ENCODE measurements around the gene DACH1. TPM values are rescaled to one million over a fixed set of nuclear protein-coding genes. Genes with fewer than 3 reads are reported as not detected.
"Not testable (repeated sequence)": the region's sequence is repeated elsewhere in the genome, so short reads cannot be mapped to it uniquely, and the experiment has no call there.

Gene DACH1
- total RNA-seq, result 0.24 TPM

DNA sequence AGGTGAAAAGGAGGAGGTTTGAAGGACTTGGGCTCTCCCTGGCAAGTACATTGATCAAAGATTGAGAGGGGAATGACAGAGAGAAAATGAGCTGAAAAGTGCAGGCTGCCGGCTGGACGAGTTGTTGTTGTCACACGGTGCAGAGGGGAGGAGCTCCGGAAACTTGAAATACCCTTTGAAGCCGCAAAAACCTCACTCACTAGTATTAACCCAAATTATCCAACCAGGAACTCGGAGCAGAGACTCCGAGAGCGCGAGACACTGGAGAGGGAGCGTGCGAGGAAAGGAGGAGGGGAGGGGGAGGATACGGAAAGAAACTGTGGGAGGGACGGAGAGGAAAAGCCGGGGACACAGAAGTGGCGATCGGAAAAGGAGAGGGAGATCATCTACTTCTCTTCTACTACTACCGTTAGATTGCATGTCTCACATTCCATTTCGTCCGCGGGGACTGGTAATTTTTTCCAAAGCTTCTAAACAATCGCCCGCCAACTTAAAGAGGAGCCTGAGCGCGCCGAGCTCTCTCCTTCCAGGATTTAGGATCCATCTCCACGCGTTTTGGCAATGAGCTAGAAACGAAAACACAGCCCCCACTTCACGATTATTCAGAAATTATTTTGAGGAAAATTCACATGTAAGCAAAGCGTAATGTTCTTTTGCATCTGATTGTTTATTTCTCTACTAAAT, at the start of gene DACH1:
DACH1 (minus strand) TSS at position 74 of the 684 bp plus-strand sequence.
- ATAC-seq, result peak; percentile 61

DNA sequence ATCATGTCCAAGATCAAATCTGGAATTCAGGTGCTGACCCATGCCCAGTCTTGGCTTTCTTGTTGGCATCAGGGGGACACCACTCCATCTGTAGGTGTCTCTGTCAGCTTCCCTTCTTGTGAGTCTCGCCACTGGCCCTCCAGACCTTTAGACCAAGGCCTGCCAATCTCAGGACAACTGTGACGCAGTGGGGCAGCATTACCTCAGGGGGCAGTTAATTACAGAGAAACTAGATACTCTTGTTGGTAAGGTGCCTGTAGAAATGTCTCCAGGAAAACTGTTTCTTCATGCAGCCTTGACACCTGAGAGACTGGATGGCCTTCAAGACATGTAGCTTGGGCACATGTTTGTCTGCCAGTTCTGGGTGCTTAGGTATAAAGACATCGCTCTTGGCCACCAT, 46.7 kb upstream of the DACH1 start:
- no peak for ATAC-seq

DNA sequence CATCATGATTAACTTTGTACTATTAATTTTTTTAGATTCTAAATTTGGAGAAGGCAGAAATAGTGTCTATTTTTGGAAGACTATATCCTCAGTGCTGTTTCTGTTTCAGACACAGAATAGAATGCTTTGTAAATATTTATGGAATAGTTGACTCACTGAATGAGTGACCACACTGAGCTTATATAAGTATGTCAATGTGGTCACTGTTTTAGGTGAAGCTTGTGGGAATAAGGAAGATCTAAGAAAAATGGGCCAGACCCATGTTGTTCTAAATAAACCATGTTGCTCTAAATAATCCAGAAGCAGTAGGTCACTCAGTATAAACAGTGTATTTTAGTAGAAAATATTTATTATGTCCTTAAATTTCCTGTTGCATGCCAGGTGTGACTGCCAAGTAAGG, 45.5 kb upstream of the DACH1 start:
- ATAC-seq, result no peak

DNA sequence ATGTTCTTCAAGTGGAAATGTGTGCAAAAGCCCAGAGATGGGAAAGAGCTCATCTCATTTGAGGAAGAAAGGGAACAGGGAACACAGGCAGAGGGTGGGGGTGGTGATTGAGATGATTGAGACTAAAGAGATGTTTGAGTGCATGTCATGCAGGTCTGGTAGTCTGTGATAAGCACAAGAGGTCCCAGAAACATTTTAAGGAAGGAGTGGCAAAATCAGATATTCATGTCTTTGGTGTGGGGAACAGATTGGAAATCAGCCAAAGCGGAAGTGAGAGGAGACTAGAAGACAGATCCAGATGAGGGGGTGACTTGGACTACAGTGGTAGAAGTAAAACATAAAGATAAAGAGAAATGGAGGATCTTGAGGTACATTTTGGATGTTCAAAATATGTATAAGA, 39.4 kb upstream of the DACH1 start:
- ATAC-seq, result no peak

DNA sequence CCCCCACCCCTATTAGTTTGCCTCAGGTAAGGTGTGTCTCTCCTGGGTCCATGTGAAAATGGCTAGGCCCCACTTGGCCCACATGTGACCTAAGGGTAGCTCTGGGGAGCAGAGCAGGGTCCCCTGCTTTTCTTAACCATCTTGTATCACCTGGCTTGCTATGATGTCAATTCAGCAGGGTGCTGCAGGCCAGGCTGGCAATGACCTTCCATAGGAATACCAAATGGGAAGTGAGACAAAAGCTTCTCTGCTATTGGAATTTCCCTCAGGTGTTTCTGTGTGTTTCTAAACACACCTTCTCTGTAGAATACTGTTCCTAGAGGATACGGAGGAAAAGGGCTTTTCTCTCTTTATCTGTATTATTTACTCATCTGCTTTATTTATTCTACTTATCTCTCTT, 35.7 kb upstream of the DACH1 start:
- ATAC-seq, result no peak

DNA sequence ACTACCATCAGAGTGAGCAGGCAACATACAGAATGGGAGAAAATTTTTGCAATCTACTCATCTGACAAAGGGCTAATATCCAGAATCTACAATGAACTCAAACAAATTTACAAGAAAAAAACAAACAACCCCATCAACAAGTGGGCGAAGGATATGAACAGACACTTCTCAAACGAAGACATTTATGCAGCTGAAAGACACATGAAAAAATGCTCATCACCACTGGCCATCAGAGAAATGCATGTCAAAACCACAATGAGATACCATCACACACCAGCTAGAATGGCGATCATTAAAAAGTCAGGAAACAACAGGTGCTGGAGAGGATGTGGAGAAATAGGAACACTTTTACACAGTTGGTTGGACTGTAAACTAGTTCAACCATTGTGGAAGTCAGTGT, 26.5 kb upstream of the DACH1 start:
- not testable (repeated sequence) for ATAC-seq

DNA sequence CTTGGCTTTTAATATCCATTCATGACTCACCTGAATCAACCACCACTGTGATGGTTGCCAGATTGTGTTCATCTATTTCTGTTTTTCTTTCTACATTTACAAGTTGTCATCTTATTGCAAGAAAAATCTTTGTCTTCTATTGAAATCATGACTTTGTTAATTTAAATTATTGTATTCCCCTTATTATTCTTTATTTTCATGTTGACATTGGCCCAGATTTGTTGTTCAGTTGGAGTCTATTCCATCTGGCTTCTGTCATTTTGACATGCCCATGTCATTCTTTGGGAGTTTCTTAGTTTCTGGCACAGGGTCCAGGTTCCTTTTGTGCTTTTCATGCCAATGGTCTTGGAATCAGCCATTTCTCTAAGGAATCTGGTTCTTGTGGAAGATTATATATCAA, 19.9 kb upstream of the DACH1 start:
- no peak for ATAC-seq

DNA sequence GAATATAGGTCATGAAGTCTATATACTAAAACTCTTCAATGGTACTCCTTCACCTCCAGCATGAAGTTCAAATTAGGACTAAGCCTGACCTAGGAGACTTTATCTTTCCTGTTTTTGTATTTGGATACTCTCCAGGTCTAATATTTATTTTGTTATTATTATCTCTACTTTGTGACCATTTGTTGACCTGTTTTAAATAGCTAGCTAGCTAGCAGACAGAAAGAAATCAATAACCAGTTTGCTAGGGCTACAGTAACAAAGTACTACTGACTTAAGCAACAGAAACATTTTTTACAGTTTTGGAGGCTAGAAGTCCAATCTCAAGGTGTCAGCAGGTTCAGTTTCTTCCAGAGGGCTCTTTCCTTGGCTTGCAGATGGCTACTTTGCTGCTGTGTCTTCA, 15.1 kb upstream of the DACH1 start:
- ATAC-seq, result no peak

DNA sequence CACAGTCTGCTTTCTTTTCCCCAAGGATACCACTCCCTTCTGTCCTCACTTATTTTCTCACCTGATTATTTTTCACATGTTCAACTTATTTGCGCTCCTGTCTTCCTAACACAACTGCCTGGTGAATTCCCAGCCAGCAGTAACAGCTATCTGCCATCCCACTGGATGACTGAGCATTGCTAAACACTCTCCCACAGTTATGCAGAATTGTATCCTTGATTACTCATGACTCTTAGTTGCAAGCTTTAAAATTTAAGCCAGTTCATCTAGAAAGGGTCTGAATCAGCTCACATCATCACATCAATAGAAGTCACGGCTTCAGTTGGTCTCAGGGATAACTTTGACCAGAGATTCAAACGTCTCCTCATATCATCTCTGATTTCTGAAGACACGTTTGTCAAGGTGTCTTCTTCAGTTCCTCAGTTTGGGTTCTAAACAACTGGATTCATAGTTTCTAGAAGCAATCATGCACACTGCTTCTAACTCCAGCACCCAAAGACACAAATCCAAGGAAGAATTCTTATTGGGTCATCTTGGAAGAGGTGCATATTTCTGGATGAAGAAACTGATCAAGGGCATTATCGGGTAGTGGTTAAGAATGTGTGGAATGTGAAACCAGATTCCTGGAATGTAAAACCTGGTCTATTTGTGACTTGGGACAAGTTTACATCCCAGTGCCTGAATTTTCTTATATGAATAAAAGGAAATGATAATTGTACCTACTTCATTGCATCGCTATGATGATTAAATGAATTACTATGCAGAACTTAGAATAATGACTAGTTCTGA, 13.9 kb upstream of the DACH1 start:
- ATAC-seq, result no peak

DNA sequence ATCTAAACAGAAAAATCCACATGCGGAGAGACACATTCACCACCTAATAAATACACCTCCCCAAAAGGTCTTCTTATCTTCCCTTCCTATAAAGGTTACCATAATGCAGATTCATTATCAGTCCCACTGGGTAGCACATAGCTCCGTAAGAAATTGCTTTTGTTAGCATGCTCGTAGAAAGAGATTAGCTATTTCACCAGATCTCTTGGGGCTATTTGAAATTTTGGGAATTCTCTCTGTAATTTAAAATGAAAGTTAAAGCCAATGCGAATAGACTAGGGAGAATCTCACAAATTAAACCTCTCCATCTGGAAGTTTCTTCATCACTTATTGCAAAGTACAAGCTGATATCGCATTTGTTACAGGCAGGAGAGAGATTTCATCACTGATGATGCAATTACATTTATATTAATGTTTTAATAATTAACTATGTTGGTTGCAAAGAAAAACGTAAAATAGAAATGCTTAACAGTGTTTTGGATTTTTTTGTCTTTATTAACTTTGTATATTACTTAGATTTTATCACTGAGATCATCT, 12.9 kb upstream of the DACH1 start:
- ATAC-seq, result no peak

DNA sequence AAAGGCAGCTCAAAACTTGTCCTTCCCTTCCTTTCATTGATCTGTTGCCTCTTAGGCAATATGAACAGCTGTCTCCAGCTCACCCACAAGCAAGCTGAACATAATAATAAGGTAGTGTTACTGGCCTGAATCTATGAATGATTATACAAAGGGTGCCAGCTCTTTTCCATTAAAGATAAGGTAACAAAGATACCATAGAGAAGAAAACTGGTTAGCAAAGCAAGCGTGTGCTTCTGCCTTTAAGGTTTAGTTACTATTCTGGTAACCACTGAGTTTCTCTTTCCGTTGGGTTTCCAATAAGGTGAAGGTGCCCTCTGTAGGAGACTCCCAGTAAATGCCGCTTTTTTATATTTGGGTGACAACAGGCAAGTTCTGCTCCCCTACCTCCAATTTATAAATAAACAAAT, 12.1 kb upstream of the DACH1 start:
- ATAC-seq, result peak; percentile 49

DNA sequence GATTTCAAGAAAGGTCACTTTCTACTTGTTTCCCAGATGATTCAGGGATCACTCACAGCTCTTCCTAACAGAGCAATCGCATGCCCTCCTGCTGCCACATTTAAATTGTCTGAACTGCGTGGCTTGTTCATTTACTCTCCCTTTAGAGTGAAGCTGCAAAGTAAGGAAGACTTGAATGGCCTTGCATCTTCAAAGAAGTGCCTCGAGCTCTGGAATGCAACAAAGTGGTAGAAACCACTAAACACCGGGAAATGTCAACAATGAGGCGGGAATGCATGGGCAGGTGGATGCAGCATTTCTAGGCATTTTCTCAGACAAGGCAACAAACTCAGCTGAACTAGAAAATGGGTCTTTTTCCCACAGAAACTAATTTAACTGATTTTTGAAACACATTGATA, 10.3 kb upstream of the DACH1 start:
- ATAC-seq, result no peak

DNA sequence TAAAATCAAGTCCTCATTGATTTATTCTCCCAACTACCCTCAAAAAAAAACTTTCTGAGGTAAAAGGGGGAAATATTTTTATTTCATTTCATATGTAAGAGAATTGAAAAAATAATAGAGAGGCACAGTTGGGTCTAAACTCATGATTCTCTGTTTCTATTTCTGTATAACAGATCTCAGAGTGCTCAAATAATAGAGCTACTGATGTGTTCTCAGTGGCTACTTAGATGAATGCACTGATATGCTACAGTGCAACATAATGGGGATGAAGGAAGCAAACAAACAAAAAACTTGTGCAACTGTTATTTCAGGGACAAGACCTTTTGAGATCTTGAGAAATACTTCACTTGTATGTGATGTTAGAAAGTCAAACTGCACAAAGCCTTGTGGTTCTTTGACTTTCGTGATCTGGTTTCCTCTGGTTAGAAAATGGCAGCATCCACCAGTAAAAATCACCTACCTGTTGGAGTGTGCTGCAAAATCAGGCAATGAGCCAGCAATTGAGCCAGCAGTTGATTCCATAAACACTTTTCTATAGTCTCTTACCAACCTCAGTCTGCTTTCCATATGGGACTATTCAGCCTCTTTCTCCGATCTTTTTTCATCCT, 9.7 kb upstream of the DACH1 start:
- ATAC-seq, result no peak

DNA sequence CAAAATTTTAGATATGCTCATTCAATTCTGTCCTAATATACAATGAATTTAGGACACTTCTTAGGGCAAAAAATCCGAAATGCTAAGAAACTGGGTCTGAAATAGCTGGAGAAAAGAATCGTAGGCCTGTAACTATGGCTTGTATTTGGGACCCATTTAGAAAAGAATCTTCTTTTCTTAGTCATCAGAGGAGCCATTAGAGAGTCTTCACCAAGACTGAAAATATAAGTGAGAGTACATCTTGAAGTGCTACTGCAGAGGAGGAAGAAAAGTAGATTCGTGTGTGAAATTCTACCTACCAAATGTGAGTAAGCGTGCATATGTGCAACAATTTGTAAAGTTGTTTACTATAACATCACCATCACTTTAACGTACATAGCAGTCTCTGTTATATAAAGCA, 8.8 kb upstream of the DACH1 start:
- ATAC-seq, result no peak

DNA sequence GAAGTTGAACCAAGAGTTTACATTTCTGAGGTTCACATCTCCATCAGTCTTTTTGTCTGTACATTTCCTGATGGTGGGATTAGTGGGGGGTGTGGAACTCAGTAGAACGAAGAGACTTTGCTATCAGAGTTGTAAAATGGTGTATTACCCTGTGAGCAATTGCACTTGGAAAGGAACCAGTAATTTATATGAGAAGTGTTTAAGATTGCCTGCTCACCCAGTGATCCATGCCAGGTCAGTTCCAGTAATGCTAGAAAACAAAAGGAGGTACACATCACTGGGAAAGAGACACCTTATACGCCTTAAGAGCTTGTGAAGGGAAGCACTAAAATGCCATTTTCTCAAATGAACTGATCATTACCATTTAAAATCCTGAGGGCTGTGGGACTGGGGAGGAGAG, 7.5 kb upstream of the DACH1 start:
- no peak for ATAC-seq

DNA sequence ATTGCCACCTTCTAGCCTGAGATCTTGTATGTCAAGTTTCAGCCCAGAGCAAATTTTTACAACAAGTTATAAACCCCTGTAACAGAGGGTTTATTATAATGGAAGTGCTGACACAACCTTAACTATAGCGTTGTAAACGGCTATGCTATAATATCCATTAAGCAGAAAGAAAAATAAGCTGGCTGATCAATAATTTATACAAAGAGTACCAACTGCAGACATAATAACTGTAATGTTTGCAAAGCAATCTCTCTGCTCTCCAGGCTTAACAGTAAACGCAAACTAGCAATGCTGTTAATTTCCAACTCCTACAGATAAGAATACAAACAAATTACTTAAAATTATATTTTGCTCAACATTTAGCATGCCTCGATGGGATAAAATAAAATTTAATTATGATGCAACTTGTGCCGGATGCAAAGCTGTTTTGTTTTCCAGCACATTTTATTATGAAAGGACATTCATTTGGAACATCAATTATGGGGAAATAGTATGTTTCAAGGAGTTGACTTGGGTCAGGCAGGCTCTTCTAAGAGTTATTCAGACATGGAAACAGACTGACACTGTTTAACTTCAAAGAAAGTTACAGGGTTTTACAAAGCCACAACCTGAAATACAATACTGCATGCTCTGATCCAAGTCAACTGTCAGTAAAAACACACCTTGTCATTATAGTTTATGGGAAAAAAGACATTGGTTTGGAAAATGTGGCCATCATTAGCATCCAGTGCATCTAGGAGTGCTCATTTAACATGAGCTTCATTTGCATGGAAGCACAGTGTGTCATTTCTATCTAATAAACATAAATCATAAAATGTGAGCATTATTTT, 6.6 kb upstream of the DACH1 start:
- no peak for ATAC-seq

DNA sequence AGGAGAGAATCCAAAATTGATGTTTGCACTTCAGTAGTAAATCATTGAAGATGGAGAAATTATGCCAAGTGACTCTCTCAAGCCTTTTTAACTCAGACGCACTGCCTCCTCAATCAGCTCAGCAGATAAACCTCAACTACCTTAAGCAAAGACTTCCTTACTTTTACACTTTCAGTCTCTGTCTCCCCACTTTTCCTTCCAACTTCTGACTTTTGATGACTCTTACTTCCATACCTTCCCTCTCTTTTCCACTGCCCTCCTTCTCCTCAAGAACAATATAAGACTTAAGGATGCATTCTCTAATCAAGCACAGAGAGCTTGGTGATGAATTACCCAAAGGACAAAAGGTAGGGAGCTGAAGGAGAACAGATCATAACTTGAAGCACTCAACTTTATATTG, 4.8 kb upstream of the DACH1 start:
- ATAC-seq, result no peak

DNA sequence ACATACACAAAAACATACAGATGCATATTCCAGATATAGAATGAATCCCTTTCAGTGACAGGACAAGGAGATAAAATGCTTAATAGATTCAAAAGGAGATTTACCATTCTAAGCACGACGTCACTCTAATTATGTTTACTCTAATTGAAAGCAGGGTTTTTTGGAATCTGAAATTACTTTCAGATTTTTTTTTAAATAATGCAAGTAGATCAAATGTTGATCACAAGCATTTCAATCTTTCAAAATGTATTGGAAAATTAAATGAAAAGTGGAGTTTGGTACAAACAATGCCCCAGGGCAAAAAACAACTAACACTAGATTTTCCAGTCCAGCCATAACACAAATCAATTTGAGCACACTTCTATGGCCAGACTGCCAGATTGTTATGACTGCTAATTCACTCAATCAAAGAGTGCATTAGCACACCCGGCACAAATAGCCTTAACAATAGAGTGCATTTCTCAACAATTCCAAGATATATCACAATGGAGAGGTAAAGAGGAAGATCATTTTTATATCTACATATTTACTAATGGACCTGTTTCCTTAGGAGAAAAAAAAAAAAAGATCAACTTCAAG, 4.3 kb upstream of the DACH1 start:
- ATAC-seq, result no peak

DNA sequence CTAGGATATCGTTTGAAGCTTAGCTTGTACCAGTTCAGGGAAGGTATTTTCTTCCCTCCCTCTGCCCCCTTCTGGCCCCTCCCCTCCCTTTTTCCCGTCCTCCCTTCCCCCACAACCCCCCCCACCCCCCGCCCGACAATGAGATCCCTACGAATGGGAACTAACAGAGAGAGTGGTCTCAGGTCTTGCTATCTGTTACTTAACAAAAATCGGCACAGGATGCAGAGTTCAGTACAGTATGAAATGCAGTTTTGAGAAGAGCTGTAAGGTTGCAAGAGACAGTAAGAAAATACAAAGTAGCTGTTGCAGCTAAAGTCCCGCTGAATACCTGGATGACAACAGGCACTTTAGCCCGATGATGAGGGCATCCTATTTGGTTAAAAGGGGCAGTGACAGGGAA, 3.1 kb upstream of the DACH1 start:
- ATAC-seq, result no peak

DNA sequence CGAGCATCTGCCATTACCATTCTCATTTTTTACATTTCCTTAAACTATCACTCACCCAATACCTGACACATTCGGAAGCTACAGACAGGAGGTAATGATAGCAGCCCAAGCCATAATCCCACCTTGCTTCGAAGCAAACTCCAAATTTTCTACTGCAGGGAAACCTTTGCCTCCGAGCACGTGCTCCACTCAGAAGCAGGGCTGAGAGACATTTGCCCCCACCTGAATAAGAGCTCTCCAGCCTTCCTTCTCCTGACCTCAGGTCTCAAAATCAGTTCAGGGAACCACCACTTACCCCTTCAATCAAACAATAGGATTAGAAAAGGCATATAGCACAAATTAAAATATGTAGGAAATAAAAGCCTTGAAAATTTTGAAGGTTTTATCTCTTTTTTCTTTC, 2.3 kb upstream of the DACH1 start:
- ATAC-seq, result no peak

DNA sequence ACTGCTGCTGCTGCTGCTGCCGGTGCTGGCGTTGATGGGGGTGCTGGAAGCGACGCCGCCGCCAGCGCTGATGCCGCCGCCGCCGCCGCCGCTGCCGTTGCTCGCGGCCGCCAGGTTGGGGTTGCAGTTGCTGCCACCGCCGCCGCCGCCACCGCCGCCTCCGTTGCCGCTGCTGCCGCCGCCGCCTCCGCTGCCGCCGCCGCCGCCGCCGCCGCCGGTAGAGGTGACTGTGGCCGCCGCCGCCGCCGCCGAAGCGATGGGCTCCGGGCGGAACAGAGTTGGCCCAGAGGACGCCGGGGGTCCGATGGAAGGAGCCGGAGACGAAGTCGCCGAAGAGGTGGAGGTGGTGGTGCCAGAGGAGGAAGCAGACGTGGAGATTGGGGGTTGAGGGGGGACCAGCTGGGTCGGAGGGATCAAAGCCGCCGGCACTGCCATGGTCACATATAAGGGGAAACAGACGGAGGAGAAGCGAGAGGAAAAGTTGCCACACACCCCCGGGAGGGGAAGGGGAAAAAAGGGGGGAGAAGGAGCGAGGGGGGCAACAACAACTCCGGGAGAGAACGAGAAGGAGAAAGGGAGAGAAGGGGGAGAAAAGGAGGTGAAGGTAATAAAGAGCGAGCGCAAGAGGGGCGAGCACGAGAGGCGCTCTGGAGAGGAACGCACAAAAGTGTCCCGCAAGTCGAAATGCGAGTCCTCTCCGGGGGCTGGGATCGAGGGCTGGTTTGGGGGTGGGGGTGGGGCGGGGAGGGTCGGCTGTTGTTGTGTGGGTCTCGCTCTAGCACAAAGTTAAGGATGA, 471 bp downstream of the DACH1 start:
- peak; percentile 23 for ATAC-seq

Measured in esophagus mucosa (tissue), 1 donor.